Measurements from ENCODE around the gene PCDHGA5.

- TF ChIP-seq CHD1 (IDR thresholded peaks at IDR 0.05; ENCODE audit: low read depth, low read length), result no peak
- TF ChIP-seq POLR2A (IDR thresholded peaks at IDR 0.05; ENCODE audit: control extremely low read depth in 1 of 2, low read depth in 2 of 2, low read length in 2 of 2), result no peak
- TF ChIP-seq CTCF (IDR thresholded peaks at IDR 0.05; ENCODE audit: control extremely low read depth in 1 of 3, insufficient read depth in 1 of 3, low read depth in 1 of 3, low read length in 3 of 3), result no peak
- TF ChIP-seq CEBPB (IDR thresholded peaks at IDR 0.05; ENCODE audit: low read depth, low read length), result no peak
- TF ChIP-seq TAF1 (IDR thresholded peaks at IDR 0.05; ENCODE audit: low read depth, low read length), result no peak
- no peak for TF ChIP-seq EP300 (IDR thresholded peaks at IDR 0.05; ENCODE audit: borderline replicate concordance in 1 of 2, low read depth in 2 of 2, low read length in 2 of 2)
- TF ChIP-seq GTF2F1 (IDR thresholded peaks at IDR 0.05; ENCODE audit: borderline replicate concordance, low read depth, low read length), result no peak
- no peak for TF ChIP-seq SIN3A (conservative IDR thresholded peaks at IDR 0.05 in 1 of 2, IDR thresholded peaks at IDR 0.05 in 1 of 2; ENCODE audit: low read depth in 1 of 2, low read length in 2 of 2)
- TF ChIP-seq HDAC6 (IDR thresholded peaks at IDR 0.05; ENCODE audit: low read depth, low read length), result no peak
- no peak for TF ChIP-seq POLR2AphosphoS5 (IDR thresholded peaks at IDR 0.05; ENCODE audit: low read depth, low read length)
- TF ChIP-seq JUN (IDR thresholded peaks at IDR 0.05; ENCODE audit: low read depth, low read length), result no peak
- no peak for TF ChIP-seq YY1 (IDR thresholded peaks at IDR 0.05; ENCODE audit: low read depth, low read length)
- TF ChIP-seq SP1 (IDR thresholded peaks at IDR 0.05; ENCODE audit: low read depth, low read length), result no peak
- TF ChIP-seq, protein P1, sequence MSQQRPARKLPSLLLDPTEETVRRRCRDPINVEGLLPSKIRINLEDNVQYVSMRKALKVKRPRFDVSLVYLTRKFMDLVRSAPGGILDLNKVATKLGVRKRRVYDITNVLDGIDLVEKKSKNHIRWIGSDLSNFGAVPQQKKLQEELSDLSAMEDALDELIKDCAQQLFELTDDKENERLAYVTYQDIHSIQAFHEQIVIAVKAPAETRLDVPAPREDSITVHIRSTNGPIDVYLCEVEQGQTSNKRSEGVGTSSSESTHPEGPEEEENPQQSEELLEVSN (IDR thresholded peaks at IDR 0.05), result no peak
Observed at GRCh38 chr5:141382469-141383294, 18.7 kb downstream of the PCDHGA5 start, which contains the start of gene PCDHGA7.

All from H1 (cell line).